T-helper 2 cell treated with Interferon-gamma antibody and Interleukin-4, amounts not matched to agents 100 ng/mL and 5 ng/mL, for 36 hours (primary cell): ENCODE measurements around the gene CYB5A. TPM values are rescaled to one million over a fixed set of nuclear protein-coding genes. Genes with fewer than 3 reads are reported as not detected.
"Not testable (repeated sequence)": the region's sequence is repeated elsewhere in the genome, so short reads cannot be mapped to it uniquely, and the experiment has no call there.

ENCODE experiments used
- intact Hi-C: fragments of 100-400 bp; cut with micrococcal nuclease; formaldehyde crosslinking; loops from one replicate; pipeline ENCODE4 v1.15.1; 2023
- total RNA-seq: library from RNA; stranded (reverse); gene quantifications from 2 replicates; pipeline ENCODE4 v1.2.3, GENCODE V29; 2022

Gene CYB5A, protein sequence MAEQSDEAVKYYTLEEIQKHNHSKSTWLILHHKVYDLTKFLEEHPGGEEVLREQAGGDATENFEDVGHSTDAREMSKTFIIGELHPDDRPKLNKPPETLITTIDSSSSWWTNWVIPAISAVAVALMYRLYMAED
- total RNA-seq, result 14.6 and 17.4 TPM in 2 replicates

DNA sequence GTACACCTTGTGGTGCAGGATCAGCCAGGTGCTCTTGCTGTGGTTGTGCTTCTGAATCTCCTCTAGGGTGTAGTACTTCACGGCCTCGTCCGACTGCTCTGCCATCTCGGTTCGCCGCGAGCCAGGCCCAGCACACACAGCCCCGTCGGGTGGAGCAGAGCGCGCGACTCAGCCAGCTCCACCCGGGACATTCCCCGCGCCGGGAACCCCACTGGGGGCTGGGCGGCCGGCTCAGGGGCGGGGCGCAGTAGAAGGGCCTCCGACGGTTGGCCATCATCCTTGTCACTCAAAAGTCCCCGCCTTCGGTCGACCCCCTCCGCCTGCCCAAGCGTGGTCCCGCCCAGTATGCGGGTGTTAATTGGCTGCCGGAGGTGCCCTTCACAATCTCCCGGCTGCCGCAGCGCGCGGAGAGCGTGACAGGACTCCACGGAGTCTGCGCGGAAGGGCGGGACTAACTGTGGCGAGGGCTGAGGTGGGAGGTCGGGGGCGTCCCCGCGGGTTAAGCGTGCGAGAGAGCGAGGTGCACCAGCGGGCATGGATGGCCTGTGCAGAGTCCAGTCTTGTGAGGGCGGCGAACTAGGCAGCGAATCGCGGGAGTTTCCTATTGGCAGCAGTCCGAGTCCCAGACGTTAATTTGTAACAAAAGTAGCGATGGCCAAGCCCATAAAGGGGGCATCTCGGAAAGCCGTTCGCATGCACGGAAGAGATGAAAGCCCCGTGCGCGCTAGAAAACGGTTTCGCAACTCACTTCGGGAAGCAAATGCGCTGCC lies at the start of gene CYB5A:
Gene CYB5A, minus strand, starts transcription at position 193 of the 770 bp plus-strand sequence. Its CDS starts 88 bp downstream, at position 105.
- intact Hi-C loops, result loop anchor here (1.0 to 5.0 kb wide), 4 partner anchors 145 to 920 kb away; partner anchors contain the start of genes CNDP2, FBXO15, TSHZ1 and ZNF407

DNA sequence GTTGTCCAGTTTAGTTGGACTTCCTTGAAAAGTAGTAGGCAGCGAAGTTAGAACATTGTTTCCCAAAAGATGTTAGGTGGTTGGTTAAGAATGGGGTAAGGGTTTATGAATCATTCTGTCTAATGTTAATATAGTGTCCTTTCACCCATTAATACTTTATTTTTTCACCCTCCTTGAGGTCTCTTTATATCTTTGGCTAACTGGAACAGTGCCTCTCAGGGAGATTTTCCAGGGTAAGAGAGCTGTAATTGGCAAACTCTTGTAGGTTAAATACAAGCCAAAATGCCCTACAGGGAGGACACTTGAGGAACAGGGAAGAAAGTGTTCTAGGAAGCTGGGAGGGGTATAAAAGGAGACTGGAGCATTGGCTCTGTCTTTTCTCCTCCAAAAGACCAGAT lies 46.1 kb upstream of the CYB5A start:
- intact Hi-C loops, result loop anchor here (2.0 kb wide), 1 partner anchor 13 kb away; no protein-coding TSS in a partner anchor

DNA sequence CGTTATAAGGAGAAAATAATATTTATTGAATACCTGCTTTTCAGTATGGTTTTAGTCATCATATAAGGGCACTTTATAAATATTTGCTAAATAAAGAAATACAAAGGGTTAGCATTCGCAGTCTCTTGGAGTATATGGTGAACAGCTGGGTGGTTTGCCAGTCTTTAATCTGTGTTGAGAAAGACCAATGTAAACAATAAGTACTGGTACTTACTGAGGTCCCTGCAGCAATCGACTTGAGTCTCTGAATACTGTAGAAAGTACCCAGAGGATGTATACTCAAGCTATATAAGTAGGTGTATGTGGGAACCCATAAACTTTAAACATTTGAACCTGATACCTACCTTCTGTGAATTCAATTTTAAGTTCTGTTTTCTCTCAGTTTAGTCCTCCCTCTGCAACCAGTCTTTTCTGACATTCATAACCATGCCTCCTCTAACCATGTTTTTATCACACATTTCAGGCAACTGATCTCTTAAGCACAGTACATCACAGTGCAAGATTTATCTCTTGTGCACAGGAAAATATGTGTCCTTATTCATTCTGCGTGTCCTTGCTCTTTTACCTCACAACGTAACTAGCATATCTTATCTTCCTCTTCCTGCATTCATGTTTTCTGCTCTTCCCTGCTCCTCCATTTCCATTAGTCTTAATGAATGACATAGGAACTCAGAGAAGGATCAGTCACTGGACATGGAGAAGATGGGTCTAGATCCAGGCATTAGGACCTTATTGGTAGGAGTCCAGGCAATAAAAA lies 45.6 kb upstream of the CYB5A start:
- intact Hi-C loops, result no loop called here

DNA sequence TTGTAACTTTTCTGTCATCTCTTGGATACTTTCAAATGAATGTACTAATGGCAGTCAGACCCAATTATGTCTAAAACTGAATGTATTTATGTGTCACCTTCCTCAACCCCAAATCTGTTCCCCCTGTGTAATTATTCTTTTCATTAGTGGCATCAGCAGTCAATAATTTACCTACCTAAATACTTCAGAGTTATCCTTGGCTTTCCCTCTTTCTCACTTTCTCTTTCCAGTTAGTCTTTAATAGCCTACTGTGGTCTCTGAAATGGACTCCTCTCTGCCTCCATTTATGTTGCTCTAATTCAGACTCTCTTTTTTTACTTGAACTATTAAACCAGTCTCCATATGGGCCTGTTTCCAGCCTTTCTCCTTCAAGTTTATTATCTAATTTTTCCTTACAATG lies 44.9 kb upstream of the CYB5A start:
- intact Hi-C loops, result no loop called here

DNA sequence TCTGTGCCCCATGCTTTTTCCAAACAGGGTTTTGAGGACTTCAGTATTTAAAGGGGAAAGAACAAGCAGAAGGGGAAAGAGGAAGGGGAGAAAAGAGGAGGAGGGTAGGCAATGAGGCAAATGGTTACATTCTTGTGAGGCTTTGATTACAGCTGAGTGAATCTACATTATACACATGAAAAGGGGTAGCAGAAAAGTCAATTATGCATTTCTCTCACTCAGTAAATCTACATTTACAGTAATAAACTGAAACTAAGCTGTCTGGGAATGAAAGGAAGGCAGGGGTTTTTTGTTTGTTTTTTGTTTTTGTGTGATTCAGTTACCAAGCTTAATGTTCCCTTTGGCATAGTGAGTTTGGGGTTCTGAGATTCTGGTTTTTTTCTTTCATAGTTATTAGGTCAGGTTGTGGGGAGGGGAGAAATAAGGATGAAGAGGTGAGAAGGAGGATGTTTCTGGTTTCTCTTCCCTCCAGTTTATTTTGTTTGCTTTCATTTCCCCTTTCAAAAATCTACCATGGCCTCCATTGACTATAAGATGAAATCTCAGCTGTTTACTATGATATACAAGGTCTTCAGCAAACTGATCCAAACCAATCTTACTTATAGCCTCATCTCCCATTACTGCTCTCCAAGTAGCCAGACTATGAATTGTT lies 42.6 kb upstream of the CYB5A start:
- intact Hi-C loops, result no loop called here

DNA sequence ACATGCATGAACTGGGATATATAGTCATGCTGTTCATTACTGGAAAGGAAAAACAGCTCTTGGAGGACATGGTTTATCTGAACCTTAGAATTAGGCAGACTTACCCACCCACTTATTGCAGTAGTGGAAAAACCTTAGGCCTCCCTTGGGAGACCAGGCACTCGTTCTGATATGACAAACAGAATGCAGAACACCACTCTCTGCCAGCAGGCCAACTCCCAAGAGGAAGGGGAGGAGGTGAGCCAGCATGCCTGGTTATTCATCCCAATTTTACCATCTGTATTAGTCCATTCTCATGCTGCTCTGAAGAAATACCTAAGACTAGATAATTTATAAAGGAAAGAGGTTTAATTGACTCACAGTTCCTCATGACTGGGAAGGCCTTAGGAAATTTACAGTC lies 41.3 kb upstream of the CYB5A start:
- intact Hi-C loops, result no loop called here

DNA sequence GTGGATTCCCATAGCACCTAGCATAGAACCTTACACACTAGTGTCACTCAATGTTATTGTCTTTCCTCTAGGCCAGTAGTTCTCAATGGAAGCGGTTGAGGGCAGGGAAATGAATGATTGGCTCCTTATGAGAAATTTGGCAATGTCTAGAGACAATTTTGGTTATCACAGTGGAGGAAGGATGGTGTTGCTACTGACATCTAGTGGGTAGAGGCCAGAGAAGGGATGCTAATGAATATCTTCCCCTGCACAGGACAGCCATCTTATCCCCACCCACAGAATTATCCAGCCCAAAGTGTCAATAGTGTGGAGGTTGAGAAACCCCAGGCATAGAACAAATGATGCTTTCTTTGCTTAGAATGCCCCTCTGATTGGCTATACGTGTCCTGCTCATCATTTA lies 39.6 kb upstream of the CYB5A start:
- intact Hi-C loops, result no loop called here

DNA sequence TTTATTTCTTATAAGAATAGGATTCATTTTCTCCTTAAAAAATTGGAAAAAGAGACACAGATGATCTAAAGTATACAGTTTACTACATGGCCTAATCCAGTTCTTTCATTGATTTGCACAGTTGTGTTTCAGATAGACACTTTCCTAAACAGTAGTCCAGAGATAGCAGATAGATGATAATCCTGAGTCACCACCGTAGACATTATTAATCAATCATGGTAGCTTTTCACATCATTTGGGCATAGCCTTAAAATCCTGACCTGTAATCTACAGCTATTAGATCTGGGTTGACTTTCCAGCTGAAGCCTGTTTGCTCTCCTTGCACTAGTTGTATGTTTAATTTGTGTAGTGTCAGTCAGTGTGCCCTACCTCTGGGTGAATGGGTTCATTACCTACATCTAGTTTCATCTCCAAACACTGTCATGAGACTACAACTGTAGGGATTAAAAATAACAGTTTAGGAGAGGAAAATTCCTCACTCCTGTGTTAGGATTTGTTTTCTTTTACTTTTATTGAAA lies 38.0 kb upstream of the CYB5A start:
- intact Hi-C loops, result no loop called here

DNA sequence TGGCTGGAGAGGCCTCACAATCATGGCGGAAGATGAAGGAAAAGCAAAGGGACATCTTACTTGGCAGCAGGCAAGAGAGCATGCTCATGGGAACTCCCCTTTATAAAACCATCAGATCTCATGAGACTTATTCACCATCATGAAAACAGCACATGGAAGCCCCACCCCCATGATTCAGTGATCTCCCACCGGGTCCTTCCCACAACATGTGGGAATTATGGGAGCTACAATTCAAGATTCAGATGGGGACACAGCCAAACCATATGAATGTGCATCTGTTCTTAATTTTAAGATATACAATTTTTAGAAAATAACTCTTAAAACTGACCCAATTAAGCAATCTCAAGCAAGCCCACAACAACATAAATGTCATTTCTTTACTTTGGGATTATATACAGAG lies 36.4 kb upstream of the CYB5A start:
- intact Hi-C loops, result no loop called here

DNA sequence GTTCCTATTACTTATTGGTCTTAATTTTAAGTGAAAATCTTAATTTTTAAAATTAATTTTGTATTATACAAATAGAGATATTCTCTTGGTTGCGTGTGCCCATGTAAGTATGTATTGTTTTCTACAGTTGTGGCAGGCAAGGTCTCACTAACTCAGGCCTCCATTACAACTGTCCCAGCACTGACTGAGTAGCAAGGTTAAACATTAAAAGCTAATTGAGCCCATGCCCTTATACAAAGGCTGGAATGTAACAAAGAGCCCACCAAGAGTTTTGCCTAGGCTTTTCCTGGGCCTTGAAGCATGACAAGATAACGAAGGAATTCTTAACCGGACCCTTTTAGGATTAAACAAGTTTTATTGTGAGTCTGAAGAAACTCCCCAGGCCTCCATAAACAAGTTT lies 35.0 kb upstream of the CYB5A start:
- intact Hi-C loops, result not testable (repeated sequence)

DNA sequence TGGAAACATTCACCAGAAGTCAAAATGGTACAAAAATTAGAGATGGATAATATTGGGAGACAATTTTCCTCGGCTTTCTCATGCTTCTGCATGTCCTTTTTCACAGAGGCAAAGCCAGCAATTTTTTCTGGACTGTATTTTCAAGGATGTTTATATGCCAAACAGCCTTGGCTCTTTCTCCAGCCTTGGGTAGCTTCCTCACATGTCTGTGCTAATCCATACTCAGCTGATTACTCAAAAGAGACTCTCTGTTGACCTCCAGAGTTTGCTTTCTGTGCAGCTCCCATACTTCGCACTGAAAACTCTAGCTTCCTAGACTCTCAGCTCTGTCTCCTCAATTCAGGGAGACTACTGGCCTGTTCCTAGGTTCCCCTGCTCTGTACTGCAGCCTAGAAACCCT lies 34.5 kb upstream of the CYB5A start:
- intact Hi-C loops, result no loop called here

DNA sequence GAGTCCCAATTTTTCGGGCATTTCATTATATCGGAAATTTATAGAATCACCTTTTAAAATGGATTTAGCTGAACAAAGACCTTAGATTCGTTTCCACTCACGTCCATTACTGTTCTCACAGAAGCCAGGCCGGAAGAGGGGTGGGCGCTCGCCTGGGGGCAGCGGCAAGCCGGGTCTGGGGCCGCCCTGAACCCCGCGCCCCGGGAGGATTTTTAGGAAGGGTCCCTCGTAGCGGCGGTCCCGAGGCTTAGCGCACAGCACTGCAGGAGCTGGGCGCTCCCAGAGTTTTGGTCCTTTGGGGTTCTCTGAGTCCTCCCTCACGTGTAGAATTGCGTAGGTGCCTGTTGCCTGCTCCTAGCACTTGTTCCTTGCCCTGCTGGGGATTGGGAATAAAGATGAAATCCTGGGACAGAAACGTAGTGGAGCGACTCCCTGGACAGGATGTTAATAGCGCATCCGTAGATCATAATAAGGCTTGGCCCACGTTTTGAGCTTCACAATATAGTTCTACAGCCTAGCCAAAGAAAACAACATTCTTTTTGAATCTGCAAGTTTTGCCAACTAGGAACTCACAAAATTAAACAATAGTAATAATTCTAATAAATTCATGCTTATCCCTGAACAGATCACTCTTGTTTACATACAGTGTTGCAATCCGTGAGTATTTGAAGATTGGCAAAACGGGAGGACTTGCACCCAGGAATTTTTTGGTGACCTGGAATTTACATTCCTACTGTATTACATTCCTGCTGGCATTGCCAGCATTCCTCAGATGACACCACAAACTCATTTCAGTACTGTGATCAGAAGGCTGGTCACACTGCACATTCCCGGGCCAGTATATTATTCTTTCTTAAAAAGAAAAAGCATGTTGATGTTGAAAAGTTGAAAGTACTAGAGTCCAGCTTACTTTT lies 24.8 kb upstream of the CYB5A start:
- intact Hi-C loops, result no loop called here

DNA sequence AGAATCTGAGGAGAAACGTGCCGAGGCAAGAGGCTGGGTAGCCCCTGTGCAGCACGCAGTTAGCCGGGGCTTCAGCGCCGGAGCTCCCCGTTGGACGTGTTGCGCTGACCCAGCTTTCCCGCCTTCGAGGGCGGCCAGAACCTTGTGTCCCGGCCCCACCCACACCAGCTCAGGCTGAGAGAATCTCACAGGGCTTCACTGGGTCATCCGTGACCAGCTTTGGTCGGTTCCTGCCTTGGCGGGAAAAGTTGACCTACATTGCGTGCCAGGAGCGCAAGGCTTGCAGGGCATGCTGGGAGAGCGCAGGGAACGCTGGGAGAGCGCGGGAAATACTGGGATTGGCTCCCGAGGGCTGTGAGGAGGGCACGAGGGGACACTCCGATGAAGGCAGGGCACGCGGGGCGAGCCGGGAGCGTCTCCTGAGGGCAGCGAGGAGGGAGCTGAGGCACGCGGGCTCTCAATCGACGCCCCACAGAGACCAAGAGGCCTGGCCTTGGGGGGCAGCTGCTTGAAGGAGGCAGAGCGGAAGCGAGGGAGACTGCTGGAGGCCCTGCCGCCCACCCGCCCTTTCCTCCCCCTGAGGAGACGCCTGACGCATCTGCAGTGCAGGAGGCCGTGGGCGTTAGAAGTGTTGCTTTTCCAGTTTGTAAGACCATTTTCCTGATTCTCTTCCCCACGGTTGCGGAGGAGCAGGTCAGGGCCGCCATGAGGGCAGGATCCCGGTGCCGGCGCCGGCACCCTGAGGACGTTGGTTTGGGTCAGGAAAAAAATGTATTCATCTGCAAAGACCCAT lies 23.9 kb upstream of the CYB5A start, which contains the start of gene C18orf63:
Gene C18orf63, plus strand, starts transcription at position 376 of the 793 bp plus-strand sequence. CDS start 2,027 bp downstream, outside the sequence.
- intact Hi-C loops, result no loop called here

DNA sequence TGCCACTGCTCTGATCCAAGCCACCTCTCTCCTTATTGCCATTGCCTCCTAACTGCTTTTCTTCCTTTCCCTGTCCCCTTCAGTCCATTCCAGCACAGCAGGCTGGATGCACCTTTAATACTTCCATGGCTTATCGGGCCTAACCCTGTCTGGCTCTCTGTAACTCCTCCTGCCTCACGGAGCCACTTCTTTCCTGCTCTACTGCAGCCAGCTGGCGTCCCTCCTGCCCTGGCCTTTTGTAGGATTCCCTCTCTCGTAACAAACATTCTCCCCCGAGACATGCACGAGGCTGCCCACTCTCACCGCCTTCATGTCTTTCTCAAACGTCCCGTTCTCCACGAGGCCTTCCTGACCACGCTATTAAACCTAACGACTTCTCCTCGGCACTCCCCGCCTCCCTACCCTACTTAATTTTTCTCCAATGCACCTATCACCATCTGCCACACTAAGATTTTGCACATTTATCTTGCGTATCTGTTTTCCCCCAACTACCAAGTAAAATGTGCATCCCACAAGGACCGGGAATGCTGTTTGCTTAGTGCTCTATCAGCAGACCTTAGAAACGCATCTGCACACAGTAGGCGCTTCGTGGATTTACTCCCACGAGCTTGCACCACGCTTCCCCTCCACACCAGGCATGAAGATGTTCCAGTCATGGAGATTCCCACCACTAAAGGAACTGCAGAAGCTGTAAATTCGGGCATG lies 23.1 kb upstream of the CYB5A start:
- intact Hi-C loops, result no loop called here

DNA sequence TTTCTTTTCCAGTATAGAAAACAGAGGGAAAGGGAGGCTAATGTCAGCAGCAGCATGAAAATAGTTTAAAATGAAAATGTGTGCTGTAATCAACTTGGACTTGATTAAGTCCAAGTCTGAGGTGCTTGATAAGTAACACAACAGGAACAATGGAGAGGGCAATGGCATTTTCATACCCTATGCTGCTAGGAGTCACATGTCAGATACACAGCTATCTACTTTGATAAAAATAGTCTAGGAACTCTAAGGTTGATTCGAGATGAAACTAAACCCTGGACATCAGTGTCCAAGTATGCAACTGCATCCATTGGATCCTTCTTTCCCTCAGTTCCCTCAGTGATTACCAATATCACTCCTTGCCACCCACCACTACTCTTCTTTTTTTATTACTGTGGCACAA lies 19.2 kb upstream of the CYB5A start:
- intact Hi-C loops, result no loop called here

DNA sequence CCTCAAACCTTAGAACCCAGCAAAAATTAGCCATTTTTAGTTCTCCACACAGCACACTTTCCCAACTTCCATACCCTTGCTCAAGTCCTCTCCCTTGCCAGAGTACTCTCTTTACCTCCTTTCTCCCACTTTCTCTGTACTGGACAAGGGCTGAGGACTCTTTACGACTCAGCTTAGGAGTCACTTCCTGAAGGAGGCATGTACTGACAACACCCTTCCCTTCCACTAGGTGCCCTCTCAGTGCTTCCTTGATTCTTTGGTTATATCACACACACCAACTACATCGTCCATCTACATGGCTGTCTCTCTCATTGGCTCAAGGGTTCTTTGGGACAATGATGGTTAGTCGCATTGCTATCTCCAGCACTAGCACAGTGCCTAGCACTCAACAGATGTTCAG lies 18.6 kb upstream of the CYB5A start:
- intact Hi-C loops, result no loop called here

DNA sequence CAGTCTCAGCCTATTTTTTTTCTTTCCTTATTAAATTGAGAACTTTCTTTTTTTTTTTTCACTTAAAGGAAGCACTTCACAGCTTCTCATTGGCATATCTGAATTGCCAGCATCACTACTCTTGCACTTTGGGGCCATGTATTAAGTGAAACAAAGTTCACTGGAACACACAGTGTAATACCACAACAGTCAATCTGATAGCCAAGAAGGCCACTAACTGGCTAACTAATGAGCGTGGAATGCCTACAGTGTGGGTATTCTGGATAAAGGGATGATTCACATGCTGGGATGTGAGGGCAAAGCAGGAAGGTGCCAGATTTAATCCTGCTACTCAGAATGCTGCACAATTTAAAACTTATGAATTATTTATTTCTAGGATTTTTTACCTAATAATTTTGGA lies 12.2 kb upstream of the CYB5A start:
- intact Hi-C loops, result no loop called here

DNA sequence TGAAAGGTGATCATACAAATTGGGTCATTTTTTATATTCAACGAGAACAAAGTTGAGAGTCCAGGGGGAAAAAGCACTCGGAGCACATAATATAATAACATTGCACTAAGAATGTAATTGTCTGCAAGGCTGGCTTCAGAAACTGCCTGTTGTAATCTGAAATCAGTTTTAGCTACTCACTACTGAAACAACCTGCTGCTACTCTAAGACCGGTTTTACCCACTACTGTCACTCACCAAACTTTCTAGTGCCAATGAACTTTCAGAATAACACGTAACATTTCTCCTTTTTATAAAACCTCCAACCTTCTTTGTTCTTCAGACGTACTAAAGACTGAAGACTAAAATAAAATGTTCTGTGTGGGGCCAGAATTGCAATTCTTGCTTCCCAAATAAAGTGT lies 11.5 kb upstream of the CYB5A start:
- intact Hi-C loops, result no loop called here

DNA sequence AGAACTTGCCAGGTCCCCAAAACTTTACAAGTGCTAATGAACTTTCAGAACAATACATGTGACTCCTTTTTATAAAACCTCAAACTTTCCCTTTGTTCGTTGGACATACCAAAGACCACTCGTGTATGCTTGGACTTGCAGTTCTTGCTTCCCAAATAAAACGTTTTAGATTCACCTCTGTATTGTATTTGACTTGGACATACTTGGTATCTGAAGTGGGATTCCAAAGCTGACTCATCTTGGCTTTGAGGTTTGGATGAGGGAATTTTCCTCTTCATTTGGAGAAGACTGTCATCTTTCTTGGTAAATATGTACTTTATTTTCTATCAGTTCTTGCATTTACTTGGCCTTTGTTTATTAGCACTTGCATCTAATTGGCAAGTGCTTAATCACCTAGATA lies 8.0 kb upstream of the CYB5A start:
- intact Hi-C loops, result no loop called here
